ENCODE measurements around the gene SPTBN5. TPM values are rescaled to one million over a fixed set of nuclear protein-coding genes. Genes with fewer than 3 reads are reported as not detected.
A peak's percentile ranks its signal among the peaks of the same experiment; 100 is the strongest.
"Not testable (repeated sequence)": the region's sequence is repeated elsewhere in the genome, so short reads cannot be mapped to it uniquely, and the experiment has no call there.

The SPTBN5 gene
- total RNA-seq, 1 donor from 2014 or later = 2.9 TPM

- H3K36me3 Mint-ChIP-seq (ENCODE audit: low read depth) = no peaks in the 10 kb centered on the region
- TF ChIP-seq CTCF (IDR thresholded peaks at IDR 0.05) = no peak
- H3K9me3 Mint-ChIP-seq (ENCODE audit: low read depth) = no peaks in the 10 kb centered on the region
- H3K27me3 Mint-ChIP-seq (ENCODE audit: low read depth) = no peaks in the 10 kb centered on the region
- peaks cover 12% of the 10 kb centered on the region for H3K4me1 Mint-ChIP-seq (ENCODE audit: low read depth)
- DNase-seq (ENCODE audit: low spot score) = no peak
- H3K27ac Mint-ChIP-seq (ENCODE audit: unreplicated experiment) = no peak overlapping the region
- H3K4me3 Mint-ChIP-seq (ENCODE audit: unreplicated experiment) = no peak overlapping the region
These were observed 61.0 kb downstream of the SPTBN5 start for GRCh38 chr15:41832875-41833274.

GRCh38 chr15:41832208-41832607, 61.6 kb downstream of the SPTBN5 start:
- H3K4me1 Mint-ChIP-seq (ENCODE audit: low read depth) = peaks cover 15% of the 10 kb centered on the region
- TF ChIP-seq CTCF (IDR thresholded peaks at IDR 0.05) = no peak
- no peaks in the 10 kb centered on the region for H3K36me3 Mint-ChIP-seq (ENCODE audit: low read depth)
- H3K27me3 Mint-ChIP-seq (ENCODE audit: low read depth) = no peaks in the 10 kb centered on the region
- no peak overlapping the region for H3K4me3 Mint-ChIP-seq (ENCODE audit: unreplicated experiment)
- no peak overlapping the region for H3K27ac Mint-ChIP-seq (ENCODE audit: unreplicated experiment)
- no peak for DNase-seq (ENCODE audit: low spot score)
- no peaks in the 10 kb centered on the region for H3K9me3 Mint-ChIP-seq (ENCODE audit: low read depth)

GRCh38 chr15:41831291-41831690, 62.6 kb downstream of the SPTBN5 start:
- peaks cover 18% of the 10 kb centered on the region for H3K4me1 Mint-ChIP-seq (ENCODE audit: low read depth)
- not testable (repeated sequence) for DNase-seq (ENCODE audit: low spot score)

GRCh38 chr15:41829959-41830646, 63.8 kb downstream of the SPTBN5 start:
- Mint-ChIP-seq H3K4me3 (ENCODE audit: unreplicated experiment) (no peak overlapping the region), H3K27ac (ENCODE audit: unreplicated experiment) (no peak overlapping the region), H3K36me3 (ENCODE audit: low read depth) (no peaks in the 10 kb centered on the region), H3K27me3 (ENCODE audit: low read depth) (no peaks in the 10 kb centered on the region), H3K9me3 (ENCODE audit: low read depth) (no peaks in the 10 kb centered on the region), H3K4me1 (ENCODE audit: low read depth) (peaks cover 15% of the 10 kb centered on the region)
- no peak for TF ChIP-seq CTCF (IDR thresholded peaks at IDR 0.05)
- no peak for DNase-seq (ENCODE audit: low spot score)

More at GRCh38 chr15:41831291-41831690, 62.6 kb downstream of the SPTBN5 start:
- not testable (repeated sequence) for H3K27me3 Mint-ChIP-seq (ENCODE audit: low read depth); H3K36me3 Mint-ChIP-seq (ENCODE audit: low read depth); H3K9me3 Mint-ChIP-seq (ENCODE audit: low read depth); H3K27ac Mint-ChIP-seq (ENCODE audit: unreplicated experiment); H3K4me3 Mint-ChIP-seq (ENCODE audit: unreplicated experiment)

- H3K4me1 Mint-ChIP-seq (ENCODE audit: low read depth) = peaks cover 15% of the 10 kb centered on the region
- TF ChIP-seq CTCF (IDR thresholded peaks at IDR 0.05) = no peak
- H3K4me3 Mint-ChIP-seq (ENCODE audit: unreplicated experiment) = peak overlapping the region; percentile 77
- peak overlapping the region; percentile 79 for H3K27ac Mint-ChIP-seq (ENCODE audit: unreplicated experiment)
- DNase-seq (ENCODE audit: low spot score) = no peak
- H3K9me3 Mint-ChIP-seq (ENCODE audit: low read depth) = no peaks in the 10 kb centered on the region
- no peaks in the 10 kb centered on the region for H3K27me3 Mint-ChIP-seq (ENCODE audit: low read depth)
- H3K36me3 Mint-ChIP-seq (ENCODE audit: low read depth) = peaks cover 7% of the 10 kb centered on the region
These were observed 65.1 kb downstream of the SPTBN5 start for GRCh38 chr15:41828807-41829141.
